Suppressor macrophage treated with lipopolysaccharide for 4 hours (primary cell): ENCODE results near the gene RPS6KB1.
A peak's percentile ranks its signal among the peaks of the same experiment; 100 is the strongest.
"Not testable (repeated sequence)": the region's sequence is repeated elsewhere in the genome, so short reads cannot be mapped to it uniquely, and the experiment has no call there.

ENCODE experiments used
- DNase-seq: peaks from one replicate; pipeline ENCODE4 v3.0.0-alpha.2; 2020

RPS6KB1 gene

GRCh38 chr17:59892924-59893675, at the start of gene RPS6KB1, which contains the start of gene TUBD1:
Gene RPS6KB1, plus strand, starts transcription at chr17:59893121. Its CDS starts 64 bp downstream, at chr17:59893185.
Gene TUBD1, minus strand, starts transcription at chr17:59892943. Its CDS starts 1,941 bp downstream, at chr17:59891002.
- peak; percentile 99 for DNase-seq

GRCh38 chr17:59844884-59845594, 47.9 kb upstream of the RPS6KB1 start:
- peak; percentile 59 for DNase-seq

GRCh38 chr17:59845595-59846393, 47.1 kb upstream of the RPS6KB1 start:
- DNase-seq = peak; percentile 76

GRCh38 chr17:59846394-59847165, 46.3 kb upstream of the RPS6KB1 start:
- DNase-seq = peak; percentile 32

GRCh38 chr17:59848385-59848668, 44.6 kb upstream of the RPS6KB1 start:
- no peak for DNase-seq

DNA sequence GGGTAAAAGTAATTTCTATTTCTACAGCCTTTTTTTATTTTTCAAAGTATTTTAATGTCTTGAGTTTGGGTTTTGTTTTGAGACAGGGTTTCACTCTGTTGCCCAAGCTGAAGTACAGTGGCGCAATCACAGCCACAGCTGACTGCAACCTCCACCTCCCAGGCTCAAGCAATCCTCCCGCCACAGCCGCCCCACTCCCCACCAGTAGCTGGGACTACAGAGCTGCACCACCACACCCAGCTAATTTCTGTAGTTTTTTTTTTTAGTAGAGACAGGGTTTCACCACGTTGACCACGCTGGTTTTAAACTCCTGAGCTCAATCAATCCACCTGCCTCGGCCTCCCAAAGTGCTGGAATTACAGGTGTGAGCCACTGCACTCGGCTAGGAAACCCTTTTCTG, 44.1 kb upstream of the RPS6KB1 start:
- DNase-seq = peak; percentile 90

- not testable (repeated sequence) for DNase-seq
These were observed 42.6 kb upstream of the RPS6KB1 start for GRCh38 chr17:59850311-59850710.

- peak; percentile 61 for DNase-seq
These were observed 41.2 kb upstream of the RPS6KB1 start for GRCh38 chr17:59851439-59852375.

DNA sequence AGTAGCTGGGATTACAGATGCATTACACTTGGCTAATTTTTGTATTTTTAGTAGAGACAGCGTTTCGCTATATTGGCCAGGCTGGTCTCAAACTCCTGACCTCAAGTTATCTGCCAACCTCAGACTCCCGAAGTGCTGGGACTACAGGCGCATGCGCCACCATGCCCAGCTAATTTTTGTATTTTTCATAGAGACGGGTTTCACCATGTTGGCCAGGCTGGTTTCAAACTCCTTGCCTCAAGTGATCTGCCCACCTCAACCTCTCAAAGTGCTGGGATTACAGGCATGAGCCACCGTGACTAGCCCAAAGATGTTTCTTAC, 40.1 kb upstream of the RPS6KB1 start:
- DNase-seq = not testable (repeated sequence)

GRCh38 chr17:59853168-59853918, 39.6 kb upstream of the RPS6KB1 start:
- DNase-seq = peak; percentile 67

DNA sequence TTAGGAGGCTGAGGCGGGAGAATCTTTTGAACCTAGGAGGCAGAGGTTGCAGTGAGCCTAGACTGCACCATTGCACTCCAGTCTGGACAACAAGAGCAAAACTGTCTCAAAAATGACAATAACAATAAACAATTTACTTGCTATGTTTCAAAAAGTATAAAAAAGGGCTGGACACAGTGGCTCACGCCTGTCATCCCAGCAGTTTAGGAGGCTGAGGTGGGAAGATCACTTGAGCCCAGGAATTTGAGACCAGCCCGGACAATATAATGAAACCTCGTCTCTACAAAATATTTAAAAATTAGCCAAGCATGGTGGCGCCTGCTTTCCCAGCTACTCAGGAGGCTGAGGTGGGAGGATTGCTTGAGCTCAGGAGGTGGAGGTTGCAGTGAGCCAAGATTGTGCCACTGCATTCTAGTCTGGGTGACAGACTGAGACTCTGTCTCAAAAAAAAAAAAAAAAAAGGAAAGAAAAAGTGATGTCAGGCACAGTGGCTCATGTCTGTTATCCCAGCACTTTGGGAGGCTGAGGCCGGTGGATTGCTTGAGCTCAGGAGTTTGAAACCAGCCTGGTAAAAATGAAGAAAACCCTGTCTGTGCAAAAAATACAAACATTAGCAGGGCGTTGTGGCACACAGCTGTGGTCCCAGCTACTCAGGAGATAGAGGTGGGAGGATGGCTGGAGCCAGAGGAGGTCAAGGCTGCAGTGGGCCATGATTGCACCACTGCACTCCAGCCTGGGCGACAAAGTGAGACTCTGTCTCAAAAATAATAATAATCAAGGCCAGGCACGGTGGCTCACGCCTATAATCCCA, 38.8 kb upstream of the RPS6KB1 start:
- not testable (repeated sequence) for DNase-seq

DNA sequence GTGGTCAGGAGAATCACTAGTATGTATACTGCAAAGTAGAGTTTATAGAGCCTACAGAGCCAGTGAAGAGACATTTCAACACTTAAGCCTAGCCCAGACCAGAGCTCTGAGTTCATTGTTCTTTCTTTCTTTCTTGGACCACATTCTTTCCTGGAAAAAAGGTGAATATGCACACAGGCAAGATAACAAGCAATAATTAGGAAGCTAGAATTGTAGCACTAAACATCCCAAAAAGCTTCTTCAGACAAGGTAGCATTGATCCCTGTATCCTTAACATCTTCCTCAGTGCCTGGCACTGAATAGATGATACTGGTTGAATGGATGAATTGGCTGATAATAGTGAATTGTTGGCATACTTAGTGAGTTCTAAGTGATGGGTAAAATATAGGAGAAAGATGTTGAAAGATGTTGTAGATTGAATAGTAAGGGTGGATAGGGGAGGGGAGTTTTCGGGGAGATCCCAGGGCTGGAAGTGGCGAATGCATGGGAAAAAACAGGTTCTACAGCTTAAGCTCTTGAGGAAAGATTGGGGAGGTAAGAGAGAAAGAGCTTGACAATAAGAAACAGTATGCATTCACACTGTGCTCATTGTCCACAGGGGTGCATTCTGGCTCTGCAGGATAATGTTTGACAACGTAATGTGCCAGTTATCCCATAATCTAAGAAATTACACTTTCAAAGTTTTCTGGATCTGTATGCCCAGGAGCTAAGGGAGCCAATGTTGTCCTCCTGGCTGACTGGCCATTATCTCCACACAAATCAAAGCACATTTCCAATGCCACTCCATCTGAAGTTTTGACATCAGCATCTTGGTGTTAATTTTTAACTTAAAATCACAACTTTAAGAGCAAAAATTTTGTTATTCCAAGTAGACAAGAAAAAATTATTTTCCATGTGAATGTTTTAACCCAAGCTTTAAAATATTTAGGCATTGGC, 35.8 kb upstream of the RPS6KB1 start:
- DNase-seq = no peak

- no peak for DNase-seq
These were observed 34.6 kb upstream of the RPS6KB1 start for GRCh38 chr17:59858167-59858816.

DNA sequence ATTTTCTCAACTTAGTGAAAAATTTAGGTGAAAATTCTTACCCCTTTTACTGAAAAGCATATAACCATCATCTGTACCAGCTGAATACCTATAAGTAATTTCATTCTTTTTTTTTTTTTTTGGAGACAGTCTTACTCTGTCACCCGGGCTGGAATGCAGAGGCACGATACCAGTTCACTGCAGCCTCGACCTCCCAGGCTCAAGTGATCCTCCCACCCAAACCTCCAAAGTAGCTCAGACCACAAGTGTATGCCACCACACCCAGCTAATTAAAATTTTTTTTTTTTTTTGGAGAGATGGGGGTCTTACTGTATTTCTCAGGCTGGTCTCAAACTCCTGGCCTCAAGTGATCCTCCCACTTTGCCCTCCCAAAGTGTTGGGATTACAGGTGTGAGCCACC, 34.0 kb upstream of the RPS6KB1 start:
- no peak for DNase-seq

GRCh38 chr17:59859444-59860025, 33.4 kb upstream of the RPS6KB1 start:
- peak; percentile 76 for DNase-seq

DNA sequence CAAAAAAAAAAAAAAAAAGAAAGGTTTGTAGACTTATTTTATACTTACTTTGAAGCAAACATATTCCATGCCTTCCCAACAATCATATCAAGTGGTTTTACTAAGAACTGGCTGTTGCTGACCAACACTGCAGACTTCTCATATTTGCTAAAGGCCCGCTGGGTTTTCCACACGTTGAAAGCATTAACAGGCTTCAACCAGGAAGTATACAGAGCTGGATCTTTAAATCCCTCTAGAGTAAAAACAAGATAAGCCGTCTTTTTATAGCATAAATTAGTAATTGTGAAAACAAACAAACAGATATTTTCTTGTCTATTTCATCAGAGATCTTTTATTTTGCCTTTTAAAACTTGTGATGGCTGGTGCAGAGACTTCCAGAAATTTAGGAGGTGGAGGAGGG, 29.3 kb upstream of the RPS6KB1 start:
- DNase-seq = no peak

- no peak for DNase-seq
These were observed 23.0 kb upstream of the RPS6KB1 start for GRCh38 chr17:59869941-59870218.

DNA sequence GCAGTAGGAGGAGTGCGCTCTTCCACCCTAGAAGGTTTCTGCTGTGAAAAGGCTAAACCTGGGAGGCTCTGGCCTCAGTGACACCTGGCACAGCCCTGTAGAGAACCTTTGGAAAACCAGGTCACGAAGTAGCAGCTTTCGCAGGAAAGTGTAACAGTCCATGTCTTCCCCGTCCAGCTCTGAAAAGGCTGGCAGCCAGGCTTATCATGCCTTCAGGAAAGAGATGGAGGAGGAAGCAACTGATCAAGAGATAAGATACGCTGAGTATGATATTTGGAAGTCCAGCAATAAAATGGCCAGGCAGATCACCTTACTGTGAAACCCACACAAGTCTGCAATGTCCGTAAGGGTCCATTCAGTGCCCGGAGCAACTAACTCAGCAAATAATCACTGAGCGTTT, 22.4 kb upstream of the RPS6KB1 start:
- no peak for DNase-seq
